GM10266 (cell line): ENCODE results near the gene PCNX2.

Experiments used
- DNase-seq: peaks from one replicate; pipeline ENCODE4 v3.0.0; 2012; ENCODE audit errors: extremely low spot score
- TF ChIP-seq, protein P1 (sequence below): IDR thresholded peaks from 2 replicates; pipeline ENCODE4 v1.5.1; 2012; ENCODE audit warnings: mild to moderate bottlenecking, low read depth; ENCODE audit not compliant: control insufficient read depth, insufficient read depth; ENCODE audit errors: missing control alignments

Gene PCNX2

DNA sequence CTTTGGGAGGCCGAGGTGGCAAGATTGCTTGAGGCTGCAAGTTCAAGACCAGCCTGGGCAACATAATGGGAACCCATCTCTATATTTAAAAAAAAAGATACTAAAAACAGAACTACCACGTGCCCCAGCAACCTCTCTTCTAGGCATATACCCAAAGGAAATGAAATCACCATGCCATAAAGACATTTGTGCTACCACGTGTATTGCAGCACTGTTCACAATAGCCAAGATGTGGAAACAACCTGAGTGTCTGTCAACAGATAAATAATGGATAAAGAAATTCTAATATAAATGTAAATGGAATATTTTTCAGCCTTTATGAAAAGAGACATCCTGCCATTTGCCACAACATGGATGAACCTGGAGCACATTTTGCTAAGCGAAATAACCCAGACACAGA is 128.6 kb downstream of the PCNX2 start:
- DNase-seq: no peak
- TF ChIP-seq, protein P1, sequence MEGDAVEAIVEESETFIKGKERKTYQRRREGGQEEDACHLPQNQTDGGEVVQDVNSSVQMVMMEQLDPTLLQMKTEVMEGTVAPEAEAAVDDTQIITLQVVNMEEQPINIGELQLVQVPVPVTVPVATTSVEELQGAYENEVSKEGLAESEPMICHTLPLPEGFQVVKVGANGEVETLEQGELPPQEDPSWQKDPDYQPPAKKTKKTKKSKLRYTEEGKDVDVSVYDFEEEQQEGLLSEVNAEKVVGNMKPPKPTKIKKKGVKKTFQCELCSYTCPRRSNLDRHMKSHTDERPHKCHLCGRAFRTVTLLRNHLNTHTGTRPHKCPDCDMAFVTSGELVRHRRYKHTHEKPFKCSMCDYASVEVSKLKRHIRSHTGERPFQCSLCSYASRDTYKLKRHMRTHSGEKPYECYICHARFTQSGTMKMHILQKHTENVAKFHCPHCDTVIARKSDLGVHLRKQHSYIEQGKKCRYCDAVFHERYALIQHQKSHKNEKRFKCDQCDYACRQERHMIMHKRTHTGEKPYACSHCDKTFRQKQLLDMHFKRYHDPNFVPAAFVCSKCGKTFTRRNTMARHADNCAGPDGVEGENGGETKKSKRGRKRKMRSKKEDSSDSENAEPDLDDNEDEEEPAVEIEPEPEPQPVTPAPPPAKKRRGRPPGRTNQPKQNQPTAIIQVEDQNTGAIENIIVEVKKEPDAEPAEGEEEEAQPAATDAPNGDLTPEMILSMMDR: no peak

DNA sequence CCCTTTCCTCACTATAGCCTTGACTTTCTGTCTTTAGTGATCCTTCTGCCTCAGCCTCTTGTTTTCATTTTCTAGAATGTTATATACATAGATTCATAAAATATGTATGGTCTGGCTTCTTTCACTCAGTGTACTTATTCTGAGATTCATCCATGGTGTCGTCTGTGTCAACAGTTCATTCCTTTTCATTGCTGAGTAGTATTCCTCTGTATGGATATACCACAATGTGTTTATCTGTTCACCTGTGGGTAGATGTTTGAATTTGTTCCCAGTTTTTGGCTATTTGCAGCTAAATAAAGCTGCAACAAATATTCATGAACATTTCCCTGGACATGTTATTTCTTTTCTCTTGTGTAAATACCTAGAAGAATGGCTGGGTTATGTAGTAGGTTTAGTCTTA is 131.8 kb downstream of the PCNX2 start:
- DNase-seq: no peak
- TF ChIP-seq, protein P1: no peak

DNA sequence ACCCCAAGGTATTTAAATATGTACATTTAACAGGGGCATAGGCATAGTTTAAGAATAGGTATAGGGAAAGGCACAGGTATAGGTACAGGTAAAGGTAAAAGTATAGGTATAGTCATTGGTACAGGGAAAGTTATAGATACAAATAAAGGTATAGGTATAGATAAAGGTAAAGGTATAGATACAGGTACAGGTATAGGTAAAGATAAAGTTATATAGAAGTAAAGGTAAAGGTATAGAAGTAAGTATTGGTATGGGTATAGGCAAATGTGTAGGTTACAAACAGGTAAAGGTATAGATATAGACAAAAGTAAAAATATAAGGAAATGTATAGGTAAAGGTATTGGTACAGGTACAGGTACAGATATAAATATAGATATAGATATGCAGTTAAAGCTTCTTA is 137.2 kb downstream of the PCNX2 start:
- no peak for DNase-seq
- TF ChIP-seq, protein P1: no peak

DNA sequence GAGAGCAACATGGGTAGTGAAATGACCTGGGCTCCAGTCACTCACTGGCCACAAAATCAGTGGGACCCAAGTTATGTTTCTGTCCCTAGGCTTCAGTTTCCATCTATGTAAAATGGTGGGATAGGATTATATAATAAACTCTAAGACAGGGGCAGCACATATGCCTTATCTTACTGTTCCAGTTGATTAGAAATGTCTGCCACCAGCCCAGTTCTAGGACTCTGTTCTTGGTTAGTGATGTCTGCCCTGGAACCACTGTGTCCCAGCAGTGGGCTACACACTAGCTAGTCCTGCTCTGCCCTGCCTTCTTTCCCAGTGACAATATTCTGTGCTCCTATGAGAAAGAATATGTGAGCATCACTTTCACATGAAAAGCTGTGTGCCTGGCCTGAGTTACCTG is 138.3 kb downstream of the PCNX2 start:
- TF ChIP-seq, protein P1: no peak
- no peak for DNase-seq

DNA sequence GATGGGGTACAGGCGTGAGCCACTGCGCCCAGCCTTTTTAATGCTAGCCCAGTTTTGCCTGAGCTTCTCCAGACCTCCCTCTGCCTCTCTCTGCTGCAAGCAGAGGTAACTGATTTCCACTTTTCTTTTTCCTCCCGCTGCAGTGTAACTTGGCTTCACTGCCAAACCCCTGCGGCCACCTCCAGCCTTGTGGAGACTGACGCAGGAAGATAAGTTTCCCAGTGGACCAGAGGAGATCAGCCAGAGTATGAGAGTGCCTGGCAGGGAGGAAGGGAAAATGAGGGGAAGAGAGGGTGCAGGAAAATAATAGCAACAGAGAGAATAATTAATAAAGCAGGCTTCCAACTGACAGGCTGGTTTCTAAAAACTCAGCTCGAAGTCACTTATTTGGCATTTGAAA is 143.7 kb downstream of the PCNX2 start:
- TF ChIP-seq, protein P1: no peak

DNA sequence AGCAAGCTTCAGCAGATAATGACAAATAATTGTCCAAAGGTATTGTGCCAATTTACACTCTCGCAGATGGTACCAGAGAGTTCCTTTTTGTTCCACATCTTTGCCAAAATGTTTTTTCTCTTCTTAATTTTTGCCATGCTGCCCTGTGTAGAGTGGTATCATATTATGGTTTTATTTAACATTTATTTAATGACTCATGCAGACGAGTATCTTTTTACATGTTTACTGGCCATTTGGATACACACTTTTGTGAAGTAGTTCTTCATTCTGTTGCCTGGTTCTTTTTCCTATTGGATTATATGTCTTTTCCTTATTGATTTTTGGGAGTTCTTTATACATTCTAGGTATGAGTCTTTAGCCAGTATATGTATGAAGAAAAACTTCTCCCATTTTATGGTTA is 151.1 kb downstream of the PCNX2 start:
- DNase-seq: no peak
- TF ChIP-seq, protein P1: no peak

More for the DNA sequence above, 143.7 kb downstream of the PCNX2 start:
- DNase-seq: no peak

DNA sequence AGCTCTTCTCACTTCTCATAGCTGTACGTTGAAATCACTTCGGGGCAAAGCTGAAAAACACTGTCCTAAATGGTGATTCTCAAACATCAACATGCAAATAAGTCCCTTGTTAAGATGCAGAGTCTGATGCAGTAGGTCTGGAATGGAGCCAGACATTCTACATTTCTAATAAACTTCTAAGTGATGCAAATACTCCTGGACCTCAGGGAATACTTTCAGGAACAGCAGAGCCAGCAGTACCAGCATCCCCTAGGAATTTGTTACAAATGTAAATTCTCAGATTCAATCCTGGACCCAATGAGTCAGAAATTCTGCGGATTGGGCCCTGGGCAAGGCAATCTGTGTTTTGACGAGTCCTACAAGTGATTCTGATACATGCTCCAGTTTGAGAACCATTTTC is 152.3 kb downstream of the PCNX2 start:
- no peak for DNase-seq
- TF ChIP-seq, protein P1: no peak

DNA sequence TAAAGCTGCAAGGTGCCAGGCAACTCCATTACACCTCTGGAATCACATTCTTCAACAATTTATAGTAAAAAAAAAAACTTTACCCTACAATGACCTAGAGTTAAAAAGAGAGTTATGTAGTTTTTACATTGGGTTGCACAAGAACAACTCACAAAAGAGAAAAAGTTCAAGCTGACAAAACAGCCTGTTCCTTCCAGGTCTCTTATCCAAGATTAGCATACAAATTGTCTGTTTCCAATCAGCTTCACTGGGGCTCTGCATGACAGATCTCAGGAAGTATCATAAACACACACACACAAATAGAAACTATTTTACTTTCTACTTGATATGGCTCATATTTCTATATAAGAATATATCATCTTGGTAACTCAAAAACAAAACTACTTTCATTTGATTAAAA is 154.6 kb downstream of the PCNX2 start:
- TF ChIP-seq, protein P1: no peak

More for the DNA sequence above, 154.6 kb downstream of the PCNX2 start:
- DNase-seq: no peak
